Left ventricle myocardium inferior (tissue), 1 donor: ENCODE measurements around the gene EMID1. TPM values are rescaled to one million over a fixed set of nuclear protein-coding genes. Genes with fewer than 3 reads are reported as not detected.

Experiments
- DNase-seq: peaks from one replicate; pipeline ENCODE4 v3.0.0-alpha.2; 2020
- H3K27ac ChIP-seq: fragments of 200-600 bp; replicated peaks from 2 replicates; pipeline ENCODE4 v1.8.0; 2021
- H3K27me3 ChIP-seq: fragments of 200-600 bp; 2 replicates; pipeline ENCODE4 v1.8.0; 2021; ENCODE audit warnings: low read depth
- H3K36me3 ChIP-seq: fragments of 200-600 bp; 2 replicates; pipeline ENCODE4 v1.8.0; 2021
- H3K4me1 ChIP-seq: fragments of 200-600 bp; 2 replicates; pipeline ENCODE4 v1.8.0; 2021
- H3K4me3 ChIP-seq: fragments of 200-600 bp; 2 replicates; pipeline ENCODE4 v1.8.0; 2021; ENCODE audit warnings: mild to moderate bottlenecking, moderate library complexity
- H3K9me3 ChIP-seq: fragments of 200-600 bp; replicated peaks from 2 replicates; pipeline ENCODE4 v1.8.0; 2021
- intact Hi-C: fragments of 100-400 bp; cut with micrococcal nuclease; formaldehyde crosslinking; loops from one replicate; pipeline ENCODE4 v1.11.0; 2022
- total RNA-seq: library from RNA; stranded (reverse); fragmentation: NEBNext Ultra II Directional; extraction: Animal tissue kit (Norgen Biotek cat#: 25700); gene quantifications from one replicate; pipeline ENCODE4 v1.2.1, GENCODE V29; 2021
- TF ChIP-seq, protein P1 (sequence below): fragments of 200-600 bp; IDR thresholded peaks from 2 replicates; pipeline ENCODE4 v1.8.0; 2021; ENCODE audit warnings: antibody characterized with exemption, mild to moderate bottlenecking, borderline replicate concordance
- donor health status: DM: no; HTN: yes; CAD: no; lungs with severe emphysema.

Gene EMID1
- total RNA-seq, 1 donor from 2014 or later = 0.74 TPM

DNA sequence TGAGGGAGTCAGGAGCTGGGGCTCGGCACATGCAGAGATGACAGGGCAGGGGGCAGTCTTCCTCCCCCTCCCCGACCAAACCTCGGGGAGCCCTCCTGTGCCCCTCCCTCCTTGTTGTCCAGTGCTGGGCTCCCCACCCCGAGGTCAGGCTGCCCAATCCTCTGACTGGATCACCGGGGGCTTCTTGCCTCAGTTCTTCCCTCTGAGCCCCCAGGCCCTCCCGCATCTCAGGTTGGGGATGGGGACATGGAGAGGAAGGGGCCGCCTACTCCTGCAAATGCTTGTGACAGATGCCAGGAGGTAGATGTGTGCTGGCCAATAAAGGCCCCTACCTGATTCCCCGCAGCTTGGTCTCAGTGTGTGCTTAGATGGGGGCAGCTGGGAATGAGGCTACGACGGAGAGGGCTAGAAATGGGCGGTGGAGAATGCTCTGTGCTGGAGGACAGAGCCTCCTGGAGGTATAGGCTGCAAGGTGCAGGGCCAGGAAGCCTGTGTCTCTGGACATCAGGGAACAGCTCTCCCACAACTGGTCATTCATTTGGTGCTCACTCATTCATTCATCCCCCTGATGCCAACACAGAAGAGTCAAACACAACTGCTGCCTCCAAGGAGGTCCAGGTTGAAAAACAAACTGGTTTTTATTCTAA is 53.7 kb downstream of the EMID1 start:
- DNase-seq = no peak
- Histone ChIP-seq H3K4me3 (no peak overlapping the region), H3K9me3 (no peaks in the 10 kb centered on the region), H3K27ac (no peak overlapping the region), H3K36me3 (peaks cover 26% of the 10 kb centered on the region), H3K27me3 (no peaks in the 10 kb centered on the region), H3K4me1 (no peaks in the 10 kb centered on the region)
- TF ChIP-seq, protein P1, sequence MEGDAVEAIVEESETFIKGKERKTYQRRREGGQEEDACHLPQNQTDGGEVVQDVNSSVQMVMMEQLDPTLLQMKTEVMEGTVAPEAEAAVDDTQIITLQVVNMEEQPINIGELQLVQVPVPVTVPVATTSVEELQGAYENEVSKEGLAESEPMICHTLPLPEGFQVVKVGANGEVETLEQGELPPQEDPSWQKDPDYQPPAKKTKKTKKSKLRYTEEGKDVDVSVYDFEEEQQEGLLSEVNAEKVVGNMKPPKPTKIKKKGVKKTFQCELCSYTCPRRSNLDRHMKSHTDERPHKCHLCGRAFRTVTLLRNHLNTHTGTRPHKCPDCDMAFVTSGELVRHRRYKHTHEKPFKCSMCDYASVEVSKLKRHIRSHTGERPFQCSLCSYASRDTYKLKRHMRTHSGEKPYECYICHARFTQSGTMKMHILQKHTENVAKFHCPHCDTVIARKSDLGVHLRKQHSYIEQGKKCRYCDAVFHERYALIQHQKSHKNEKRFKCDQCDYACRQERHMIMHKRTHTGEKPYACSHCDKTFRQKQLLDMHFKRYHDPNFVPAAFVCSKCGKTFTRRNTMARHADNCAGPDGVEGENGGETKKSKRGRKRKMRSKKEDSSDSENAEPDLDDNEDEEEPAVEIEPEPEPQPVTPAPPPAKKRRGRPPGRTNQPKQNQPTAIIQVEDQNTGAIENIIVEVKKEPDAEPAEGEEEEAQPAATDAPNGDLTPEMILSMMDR = no peak
- intact Hi-C loops = no loop called here

DNA sequence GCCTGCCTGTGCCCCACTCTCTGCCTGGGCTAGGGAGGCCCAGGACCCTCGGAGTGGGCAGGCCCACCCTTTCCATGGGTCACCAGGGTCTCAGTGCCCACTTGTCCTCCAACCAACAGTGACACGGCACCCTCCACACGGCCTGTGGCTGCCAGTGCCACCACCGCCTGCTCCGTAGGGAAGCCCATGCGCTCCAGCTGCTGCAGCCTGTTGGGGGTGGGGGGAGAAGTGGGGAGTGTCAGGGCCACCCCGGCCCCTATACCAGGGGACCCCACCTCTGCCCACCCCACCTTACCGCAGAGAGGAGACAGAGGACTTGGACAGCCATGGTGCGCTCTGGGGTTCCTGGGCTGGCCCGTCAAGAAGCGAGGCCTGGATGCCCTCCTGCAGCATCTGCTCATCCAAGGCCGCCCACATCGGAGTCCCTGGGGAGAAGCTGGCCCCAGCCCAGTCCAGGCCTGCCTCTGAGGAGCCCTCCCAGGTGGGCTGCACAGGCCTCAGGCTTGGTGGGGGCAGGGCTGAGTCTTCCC is 54.4 kb downstream of the EMID1 start:
- Histone ChIP-seq H3K36me3 (peaks cover 34% of the 10 kb centered on the region), H3K9me3 (no peaks in the 10 kb centered on the region), H3K27me3 (no peaks in the 10 kb centered on the region), H3K27ac (no peak overlapping the region), H3K4me1 (no peaks in the 10 kb centered on the region), H3K4me3 (no peak overlapping the region)
- no peak for DNase-seq
- intact Hi-C loops = no loop called here
- TF ChIP-seq, protein P1 = no peak

GRCh38 chr22:29260601-29261315 is 55.1 kb downstream of the EMID1 start:
- H3K9me3 ChIP-seq = no peaks in the 10 kb centered on the region
- intact Hi-C loops = no loop called here

GRCh38 chr22:29263791-29264276 is 58.1 kb downstream of the EMID1 start:
- Histone ChIP-seq H3K27me3 (no peaks in the 10 kb centered on the region), H3K36me3 (peaks cover 40% of the 10 kb centered on the region), H3K27ac (no peak overlapping the region), H3K4me3 (no peak overlapping the region), H3K4me1 (peaks cover 32% of the 10 kb centered on the region), H3K9me3 (no peaks in the 10 kb centered on the region)
- intact Hi-C loops = no loop called here
- no peak for DNase-seq
- TF ChIP-seq, protein P1 = no peak

More at GRCh38 chr22:29260601-29261315, 55.1 kb downstream of the EMID1 start:
- TF ChIP-seq, protein P1 = no peak
- Histone ChIP-seq H3K4me3 (no peak overlapping the region), H3K36me3 (peaks cover 40% of the 10 kb centered on the region), H3K27me3 (no peaks in the 10 kb centered on the region), H3K4me1 (peaks cover 1% of the 10 kb centered on the region), H3K27ac (no peak overlapping the region)
- no peak for DNase-seq

DNA sequence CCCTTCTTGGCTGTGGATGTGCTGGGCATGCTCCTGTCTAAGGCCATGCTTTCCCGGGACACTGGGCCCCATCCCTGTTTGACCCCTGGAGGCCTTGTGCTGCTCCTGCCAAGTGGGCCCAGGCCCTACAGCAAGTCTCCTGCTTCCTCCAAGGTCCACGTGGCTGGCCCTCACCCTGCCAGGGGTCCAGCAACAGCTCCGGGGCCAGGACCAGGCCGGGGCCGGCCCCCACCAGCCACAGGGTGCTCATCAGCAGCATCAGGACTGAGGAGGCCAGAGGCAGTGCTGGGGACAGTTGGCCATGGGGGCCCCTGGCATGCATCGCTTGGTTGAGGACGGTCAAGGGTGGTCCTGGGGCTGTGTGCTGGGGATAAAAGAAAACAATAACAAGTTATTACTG is 59.6 kb downstream of the EMID1 start:
- no peak overlapping the region for H3K27ac ChIP-seq
- intact Hi-C loops = no loop called here
- H3K27me3 ChIP-seq = no peaks in the 10 kb centered on the region
- H3K4me1 ChIP-seq = peaks cover 47% of the 10 kb centered on the region
- no peak for DNase-seq
- no peak overlapping the region for H3K4me3 ChIP-seq
- H3K9me3 ChIP-seq = no peaks in the 10 kb centered on the region
- TF ChIP-seq, protein P1 = no peak
- peaks cover 26% of the 10 kb centered on the region for H3K36me3 ChIP-seq
